ENCODE data around the gene ANO1.

Gene ANO1

DNA sequence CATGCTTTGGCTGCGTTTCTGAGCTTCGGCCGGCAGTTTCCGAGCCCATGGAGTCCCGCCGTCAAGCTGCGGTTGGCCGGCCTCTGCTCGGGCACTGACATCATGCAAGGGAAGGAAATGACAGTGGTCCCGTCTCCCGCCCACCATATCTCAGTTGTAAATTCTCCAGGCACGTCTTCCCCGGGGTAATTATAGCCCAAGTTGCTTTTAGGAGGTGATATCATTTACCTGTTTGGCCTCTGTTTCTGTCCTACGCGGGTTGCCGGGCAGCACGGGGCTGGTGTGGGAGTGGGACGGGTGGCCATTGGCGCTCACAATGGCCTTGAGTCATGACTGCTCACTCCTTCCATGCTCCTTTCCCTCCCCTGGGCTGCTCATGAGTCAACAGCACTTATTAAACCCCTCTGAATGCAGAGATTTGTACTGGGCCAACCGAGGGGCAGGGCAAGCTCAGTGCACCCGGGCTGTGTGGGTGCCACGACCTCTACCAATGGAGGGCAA is 4.2 kb upstream of the ANO1 start:
- H3K27me3 ChIP-seq (ENCODE audit: control insufficient read depth in 1 of 2, insufficient read depth in 2 of 2, low read length in 2 of 2): peaks cover 16 to 25% of the 10 kb centered on the region in 2 donors
- H3K4me3 ChIP-seq (ENCODE audit: low read length in 2 of 2): no peak overlapping the region
- peaks cover 10% of the 10 kb centered on the region for H3K4me1 ChIP-seq (ENCODE audit: control insufficient read depth, insufficient read depth, low read length)
- H3K9me3 ChIP-seq (ENCODE audit: control insufficient read depth in 2 of 2, low read length in 2 of 2): no peaks in the 10 kb centered on the region
- H3K36me3 ChIP-seq (ENCODE audit: control insufficient read depth in 2 of 2, insufficient read depth in 2 of 2, low read length in 2 of 2): no peaks in the 10 kb centered on the region
- no peak overlapping the region for H3K27ac ChIP-seq (ENCODE audit: low read length)
- no peak overlapping the region for H3K9ac ChIP-seq (ENCODE audit: low read length in 2 of 2)

DNA sequence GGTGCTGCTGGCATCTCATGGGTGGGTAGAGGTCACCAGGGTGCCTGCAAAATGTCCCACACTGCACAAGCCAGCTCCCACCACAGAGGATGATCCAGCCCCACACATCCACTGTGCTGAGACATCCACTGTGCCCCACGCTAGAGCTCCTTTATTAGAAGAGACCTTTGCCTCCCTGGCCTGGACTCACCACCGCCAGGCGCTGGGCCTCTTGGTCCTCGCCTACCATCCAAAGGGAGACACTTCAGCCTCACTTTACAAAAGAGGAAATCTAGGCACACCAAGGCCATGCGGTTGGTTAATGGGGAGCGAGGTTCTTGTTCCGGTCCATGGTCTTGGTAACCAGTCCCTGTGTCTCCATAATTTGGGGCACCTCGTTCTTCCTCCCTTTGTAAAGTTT is 3.4 kb upstream of the ANO1 start:
- Histone ChIP-seq H3K27me3 (ENCODE audit: control insufficient read depth in 1 of 2, insufficient read depth in 2 of 2, low read length in 2 of 2) (peaks cover 22 to 33% of the 10 kb centered on the region in 2 donors), H3K4me1 (ENCODE audit: control insufficient read depth, insufficient read depth, low read length) (peaks cover 10% of the 10 kb centered on the region), H3K36me3 (ENCODE audit: control insufficient read depth in 2 of 2, insufficient read depth in 2 of 2, low read length in 2 of 2) (no peaks in the 10 kb centered on the region), H3K9me3 (ENCODE audit: control insufficient read depth in 2 of 2, low read length in 2 of 2) (no peaks in the 10 kb centered on the region), H3K27ac (ENCODE audit: low read length) (no peak overlapping the region), H3K9ac (ENCODE audit: low read length in 2 of 2) (no peak overlapping the region), H3K4me3 (ENCODE audit: low read length in 2 of 2) (no peak overlapping the region)

DNA sequence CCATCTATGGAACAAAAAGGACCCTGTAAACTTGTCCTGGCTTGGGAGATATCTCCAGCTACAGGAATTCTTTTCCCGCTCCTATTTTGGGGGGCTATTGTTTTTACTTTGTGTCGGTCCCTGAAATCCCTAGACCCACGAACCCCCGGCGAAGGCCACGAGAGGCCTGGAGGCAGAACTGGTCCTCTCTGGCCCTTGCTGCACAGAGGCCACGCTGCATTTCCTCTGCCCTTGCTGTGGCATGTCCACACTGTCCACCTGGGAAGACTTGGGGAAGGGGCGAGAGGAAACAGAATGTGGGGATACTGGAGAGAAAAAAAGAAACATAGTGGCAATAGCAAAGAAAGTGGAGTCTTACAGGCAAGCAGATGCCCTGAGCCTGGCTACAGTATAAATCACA is 2.3 kb upstream of the ANO1 start:
- no peak overlapping the region for H3K4me3 ChIP-seq (ENCODE audit: low read length in 2 of 2)
- H3K27ac ChIP-seq (ENCODE audit: low read length): no peak overlapping the region
- peaks cover 10% of the 10 kb centered on the region for H3K4me1 ChIP-seq (ENCODE audit: control insufficient read depth, insufficient read depth, low read length)
- H3K9me3 ChIP-seq (ENCODE audit: control insufficient read depth in 2 of 2, low read length in 2 of 2): no peaks in the 10 kb centered on the region
- H3K36me3 ChIP-seq (ENCODE audit: control insufficient read depth in 2 of 2, insufficient read depth in 2 of 2, low read length in 2 of 2): no peaks in the 10 kb centered on the region
- peaks cover 24 to 31% of the 10 kb centered on the region in 2 donors for H3K27me3 ChIP-seq (ENCODE audit: control insufficient read depth in 1 of 2, insufficient read depth in 2 of 2, low read length in 2 of 2)
- no peak overlapping the region for H3K9ac ChIP-seq (ENCODE audit: low read length in 2 of 2)

DNA sequence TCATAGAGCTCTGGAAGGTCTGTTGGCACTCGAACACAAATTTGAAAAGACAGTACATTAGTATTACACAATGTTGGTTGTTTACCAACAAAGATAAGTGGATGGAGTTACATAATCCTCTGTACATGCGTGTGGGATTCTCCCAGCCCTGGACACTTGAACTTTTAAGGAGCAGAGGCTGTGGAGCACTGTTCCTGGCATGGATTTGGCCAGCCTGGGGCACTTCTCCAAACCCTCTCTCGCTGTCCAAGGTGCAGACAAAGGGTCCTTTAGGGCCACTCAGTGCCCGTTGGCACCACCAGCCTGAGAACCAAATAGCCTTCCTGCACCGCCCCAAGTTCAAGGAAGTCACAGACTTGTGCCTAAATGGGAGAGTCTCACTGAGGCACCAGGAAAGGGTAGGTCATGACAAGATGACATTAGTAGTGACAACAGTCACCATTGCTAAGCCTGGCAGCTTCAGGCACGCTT is 1.6 kb upstream of the ANO1 start:
- Histone ChIP-seq H3K27me3 (ENCODE audit: control insufficient read depth in 1 of 2, insufficient read depth in 2 of 2, low read length in 2 of 2) (peaks cover 27 to 29% of the 10 kb centered on the region in 2 donors), H3K4me3 (ENCODE audit: low read length in 2 of 2) (no peak overlapping the region), H3K36me3 (ENCODE audit: control insufficient read depth in 2 of 2, insufficient read depth in 2 of 2, low read length in 2 of 2) (no peaks in the 10 kb centered on the region), H3K4me1 (ENCODE audit: control insufficient read depth, insufficient read depth, low read length) (peaks cover 10% of the 10 kb centered on the region), H3K9ac (ENCODE audit: low read length in 2 of 2) (no peak overlapping the region), H3K27ac (ENCODE audit: low read length) (no peak overlapping the region), H3K9me3 (ENCODE audit: control insufficient read depth in 2 of 2, low read length in 2 of 2) (no peaks in the 10 kb centered on the region)

DNA sequence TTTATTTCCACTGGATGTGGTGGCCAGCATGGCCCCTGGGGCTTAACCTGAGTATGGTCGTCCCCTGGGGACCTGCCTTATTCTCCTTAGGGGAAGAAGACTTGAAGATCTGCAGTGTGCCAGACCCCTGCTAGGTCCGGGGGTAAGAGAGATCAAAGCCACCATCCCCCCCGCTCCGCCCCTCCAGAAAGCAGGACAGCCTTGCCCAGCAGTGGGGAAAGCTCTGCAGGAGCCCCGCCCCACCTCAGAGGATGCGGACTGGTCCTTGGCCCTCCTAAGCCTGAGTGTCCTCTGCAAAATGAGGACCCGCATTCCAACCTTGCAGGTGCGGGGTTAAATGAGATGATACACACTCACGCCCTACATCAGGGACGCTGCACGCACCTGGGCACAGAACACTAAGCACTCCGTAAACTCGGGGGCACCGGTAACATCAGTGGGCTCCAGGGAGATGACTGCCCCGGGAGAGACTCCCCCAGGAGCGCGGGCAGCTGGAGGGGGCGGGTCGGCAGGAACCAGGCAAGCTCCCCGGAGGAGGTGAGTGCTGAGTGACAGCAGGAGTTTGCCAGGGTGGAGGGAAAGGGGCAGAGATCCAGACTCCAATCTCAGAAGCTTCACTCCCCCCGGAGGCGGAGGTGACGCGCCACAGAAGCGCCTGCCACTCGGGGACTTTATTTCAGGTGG is 564 bp upstream of the ANO1 start:
- H3K27ac ChIP-seq (ENCODE audit: low read length): no peak overlapping the region
- peak overlapping the region in 1 of 2 donors; percentile 15 for H3K4me3 ChIP-seq (ENCODE audit: low read length in 2 of 2)
- no peak overlapping the region for H3K9ac ChIP-seq (ENCODE audit: low read length in 2 of 2)

DNA sequence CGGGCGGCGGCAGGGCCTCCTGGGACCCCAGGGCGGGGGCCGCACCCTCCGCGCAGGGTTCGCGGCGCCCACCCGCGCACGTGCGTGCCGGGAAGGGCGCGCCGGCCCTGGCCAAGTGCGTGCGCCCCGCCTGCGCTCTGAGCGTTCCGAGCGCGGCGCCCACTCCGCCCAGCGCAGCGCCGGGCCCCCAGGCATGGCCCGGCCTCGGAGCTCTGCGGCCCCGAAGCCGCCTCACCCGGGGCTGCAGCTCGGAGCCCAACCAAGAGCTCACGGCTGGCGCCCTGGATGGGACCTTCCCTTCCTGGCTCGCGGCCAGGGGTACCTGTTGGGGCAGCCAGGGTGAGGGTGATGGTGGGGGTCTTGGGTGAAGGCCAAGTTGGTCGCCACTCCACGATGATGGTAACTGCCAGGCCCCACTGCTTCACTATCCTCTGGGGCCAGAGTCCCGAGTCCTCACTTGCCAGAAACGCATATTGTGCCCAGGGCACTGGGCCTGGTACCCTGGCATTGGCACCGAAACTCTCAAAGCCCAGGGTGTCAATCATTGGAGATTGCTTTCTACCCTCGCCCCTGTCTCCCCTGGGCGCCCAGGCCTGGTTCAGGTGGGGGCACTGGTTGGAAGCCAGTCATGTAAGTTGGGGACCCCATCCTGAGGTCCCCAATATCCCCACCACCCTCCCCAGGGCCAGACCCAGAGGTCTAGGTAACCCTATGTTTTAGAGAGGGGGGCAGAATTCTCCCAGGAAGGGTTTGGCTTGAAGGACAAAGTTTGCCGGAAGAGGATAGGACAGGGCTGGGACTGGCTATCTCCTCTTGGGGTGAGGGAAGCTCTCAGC is 882 bp downstream of the ANO1 start:
- Histone ChIP-seq H3K9me3 (ENCODE audit: control insufficient read depth in 2 of 2, low read length in 2 of 2) (no peaks in the 10 kb centered on the region), H3K36me3 (ENCODE audit: control insufficient read depth in 2 of 2, insufficient read depth in 2 of 2, low read length in 2 of 2) (no peaks in the 10 kb centered on the region), H3K9ac (ENCODE audit: low read length in 2 of 2) (no peak overlapping the region), H3K27me3 (ENCODE audit: control insufficient read depth in 1 of 2, insufficient read depth in 2 of 2, low read length in 2 of 2) (peaks cover 27 to 29% of the 10 kb centered on the region in 2 donors), H3K27ac (ENCODE audit: low read length) (no peak overlapping the region), H3K4me3 (ENCODE audit: low read length in 2 of 2) (peak overlapping the region in 1 of 2 donors; percentile 40), H3K4me1 (ENCODE audit: control insufficient read depth, insufficient read depth, low read length) (peaks cover 5% of the 10 kb centered on the region)

More for the DNA sequence above, 564 bp upstream of the ANO1 start:
- Histone ChIP-seq H3K36me3 (ENCODE audit: control insufficient read depth in 2 of 2, insufficient read depth in 2 of 2, low read length in 2 of 2) (no peaks in the 10 kb centered on the region), H3K9me3 (ENCODE audit: control insufficient read depth in 2 of 2, low read length in 2 of 2) (no peaks in the 10 kb centered on the region), H3K27me3 (ENCODE audit: control insufficient read depth in 1 of 2, insufficient read depth in 2 of 2, low read length in 2 of 2) (peaks cover 27 to 29% of the 10 kb centered on the region in 2 donors), H3K4me1 (ENCODE audit: control insufficient read depth, insufficient read depth, low read length) (peaks cover 10% of the 10 kb centered on the region)

DNA sequence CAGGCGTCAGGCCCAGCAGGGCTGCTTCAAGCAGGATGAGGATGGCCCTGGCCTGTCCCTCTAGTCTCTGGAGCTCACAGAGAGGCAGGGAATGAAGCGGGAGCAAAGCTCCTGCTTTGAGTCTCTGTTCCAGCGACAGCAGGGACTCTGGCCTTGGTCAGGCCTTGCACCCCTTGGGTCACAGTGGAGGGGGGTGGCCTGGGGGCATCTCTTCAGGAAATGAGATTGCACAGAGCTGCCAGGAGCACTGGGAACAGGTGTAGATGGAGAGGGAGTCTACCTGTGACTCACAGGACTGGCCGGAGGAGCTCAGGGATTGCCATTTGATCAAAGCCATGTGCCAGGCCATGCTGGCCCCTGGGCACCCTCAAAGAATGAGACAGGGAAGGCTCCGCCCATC is 1.6 kb downstream of the ANO1 start:
- Histone ChIP-seq H3K4me3 (ENCODE audit: low read length in 2 of 2) (no peak overlapping the region), H3K9ac (ENCODE audit: low read length in 2 of 2) (no peak overlapping the region), H3K27ac (ENCODE audit: low read length) (no peak overlapping the region), H3K36me3 (ENCODE audit: control insufficient read depth in 2 of 2, insufficient read depth in 2 of 2, low read length in 2 of 2) (no peaks in the 10 kb centered on the region), H3K4me1 (ENCODE audit: control insufficient read depth, insufficient read depth, low read length) (peaks cover 5% of the 10 kb centered on the region), H3K27me3 (ENCODE audit: control insufficient read depth in 1 of 2, insufficient read depth in 2 of 2, low read length in 2 of 2) (peaks cover 26 to 27% of the 10 kb centered on the region in 2 donors), H3K9me3 (ENCODE audit: control insufficient read depth in 2 of 2, low read length in 2 of 2) (no peaks in the 10 kb centered on the region)

DNA sequence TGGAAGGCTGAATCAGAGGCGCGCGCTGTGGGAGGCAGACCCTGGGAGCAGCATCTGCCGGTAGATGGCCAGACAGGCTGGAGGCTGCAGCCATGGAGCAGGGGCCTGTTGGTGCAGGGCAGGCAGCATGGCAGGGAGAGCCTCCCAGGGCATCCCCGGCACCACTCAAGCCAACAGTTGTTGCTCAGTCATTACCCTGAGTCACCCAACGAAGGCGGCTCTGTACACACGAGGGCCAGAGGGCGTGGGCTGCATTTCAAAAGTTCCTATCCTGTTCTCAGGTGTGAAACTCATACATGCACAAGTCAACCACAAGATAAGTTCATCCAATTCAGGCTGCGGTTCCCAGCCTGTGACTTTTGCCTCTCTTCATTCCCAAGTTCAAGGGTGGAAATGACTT is 2.6 kb downstream of the ANO1 start:
- Histone ChIP-seq H3K36me3 (ENCODE audit: control insufficient read depth in 2 of 2, insufficient read depth in 2 of 2, low read length in 2 of 2) (no peaks in the 10 kb centered on the region), H3K27me3 (ENCODE audit: control insufficient read depth in 1 of 2, insufficient read depth in 2 of 2, low read length in 2 of 2) (peaks cover 26% of the 10 kb centered on the region in 2 donors), H3K9ac (ENCODE audit: low read length in 2 of 2) (no peak overlapping the region), H3K4me3 (ENCODE audit: low read length in 2 of 2) (no peak overlapping the region), H3K9me3 (ENCODE audit: control insufficient read depth in 2 of 2, low read length in 2 of 2) (no peaks in the 10 kb centered on the region), H3K4me1 (ENCODE audit: control insufficient read depth, insufficient read depth, low read length) (peaks cover 5% of the 10 kb centered on the region), H3K27ac (ENCODE audit: low read length) (no peak overlapping the region)

DNA sequence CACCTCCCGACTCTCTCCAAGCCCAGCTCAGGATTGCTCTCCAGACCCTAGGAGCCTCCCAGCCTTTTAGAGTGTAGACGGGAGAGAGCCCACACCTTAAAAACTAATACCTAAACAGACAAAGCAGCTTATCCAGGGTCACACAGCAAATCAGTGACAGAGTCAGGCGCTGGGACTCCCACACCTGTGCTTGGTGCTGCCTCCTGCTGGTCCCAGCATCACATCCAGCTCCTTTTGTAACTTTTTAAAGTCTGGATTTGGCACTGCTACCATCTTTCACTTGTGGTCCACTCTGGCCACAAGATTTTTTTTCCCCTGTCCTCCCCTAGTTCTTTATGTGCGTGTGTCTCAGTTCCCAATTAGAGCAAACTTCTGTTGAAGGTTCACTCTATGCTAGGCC is 4.7 kb downstream of the ANO1 start:
- H3K9ac ChIP-seq (ENCODE audit: low read length in 2 of 2): no peak overlapping the region
- no peaks in the 10 kb centered on the region for H3K36me3 ChIP-seq (ENCODE audit: control insufficient read depth in 2 of 2, insufficient read depth in 2 of 2, low read length in 2 of 2)
- H3K4me1 ChIP-seq (ENCODE audit: control insufficient read depth, insufficient read depth, low read length): peaks cover 5% of the 10 kb centered on the region
- H3K4me3 ChIP-seq (ENCODE audit: low read length in 2 of 2): no peak overlapping the region
- H3K27me3 ChIP-seq (ENCODE audit: control insufficient read depth in 1 of 2, insufficient read depth in 2 of 2, low read length in 2 of 2): peaks cover 14 to 15% of the 10 kb centered on the region in 2 donors
- no peak overlapping the region for H3K27ac ChIP-seq (ENCODE audit: low read length)
- no peaks in the 10 kb centered on the region for H3K9me3 ChIP-seq (ENCODE audit: control insufficient read depth in 2 of 2, low read length in 2 of 2)

DNA sequence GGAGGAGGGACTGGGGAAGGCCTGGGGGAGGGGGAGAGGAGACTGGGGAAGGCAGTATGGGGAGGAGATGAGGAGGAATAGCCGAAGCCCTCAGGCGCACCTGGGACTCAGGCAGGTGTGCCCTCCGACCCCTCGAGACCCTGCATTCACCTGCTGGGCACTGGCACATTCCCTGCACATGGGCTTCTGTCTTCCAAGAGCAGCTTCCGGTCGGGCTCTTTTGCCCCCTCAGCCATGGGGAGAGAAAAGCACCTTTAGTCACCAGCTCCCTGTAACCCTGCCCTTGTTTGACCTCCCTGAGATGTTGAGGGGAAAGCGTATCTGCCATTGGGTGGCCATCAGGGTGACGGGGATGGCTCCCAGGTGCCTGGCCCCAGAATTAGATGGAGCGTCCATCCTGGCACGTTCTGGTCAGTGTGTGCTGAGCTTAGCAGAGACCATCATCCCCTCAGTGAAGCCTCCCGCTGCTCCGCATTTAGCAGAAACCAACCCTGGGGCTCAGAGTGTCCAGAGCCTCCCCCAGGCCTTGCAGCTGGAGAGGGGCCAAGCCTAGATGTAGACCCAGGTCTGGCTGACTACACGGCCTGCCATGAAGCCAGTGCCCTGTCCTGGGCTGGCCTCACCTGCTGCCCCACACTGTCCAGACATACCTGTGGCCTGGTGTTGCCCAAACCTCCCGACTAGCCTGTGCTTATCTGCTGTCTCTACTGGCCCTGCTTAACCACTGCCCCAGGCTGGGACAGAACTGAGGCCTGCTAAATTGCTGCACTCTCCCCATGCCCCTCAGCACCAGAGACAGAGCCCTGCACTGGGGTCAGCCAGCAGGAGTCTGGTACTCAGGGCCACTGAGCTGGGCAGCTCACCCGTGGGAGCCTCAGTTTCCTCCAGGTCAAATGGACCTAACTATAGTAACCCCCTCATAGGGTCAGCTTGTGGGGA is 6.2 kb downstream of the ANO1 start:
- no peak overlapping the region for H3K4me3 ChIP-seq (ENCODE audit: low read length in 2 of 2)
- peaks cover 5 to 11% of the 10 kb centered on the region in 2 donors for H3K27me3 ChIP-seq (ENCODE audit: control insufficient read depth in 1 of 2, insufficient read depth in 2 of 2, low read length in 2 of 2)
- H3K36me3 ChIP-seq (ENCODE audit: control insufficient read depth in 2 of 2, insufficient read depth in 2 of 2, low read length in 2 of 2): no peaks in the 10 kb centered on the region
- H3K4me1 ChIP-seq (ENCODE audit: control insufficient read depth, insufficient read depth, low read length): no peaks in the 10 kb centered on the region
- H3K9ac ChIP-seq (ENCODE audit: low read length in 2 of 2): no peak overlapping the region
- no peaks in the 10 kb centered on the region for H3K9me3 ChIP-seq (ENCODE audit: control insufficient read depth in 2 of 2, low read length in 2 of 2)
- H3K27ac ChIP-seq (ENCODE audit: low read length): no peak overlapping the region

Measured in stomach smooth muscle (tissue), 2 donors.